HG03457 (cell line): ENCODE measurements around the gene ATP13A3.

Experiments used
- ATAC-seq: cut with Tn5 transposase; IDR thresholded peaks from one replicate; pipeline ENCODE4 v1.9.1; 2021; ENCODE audit warnings: moderate number of reproducible peaks; ENCODE audit not compliant: unreplicated experiment

ATP13A3 gene

DNA sequence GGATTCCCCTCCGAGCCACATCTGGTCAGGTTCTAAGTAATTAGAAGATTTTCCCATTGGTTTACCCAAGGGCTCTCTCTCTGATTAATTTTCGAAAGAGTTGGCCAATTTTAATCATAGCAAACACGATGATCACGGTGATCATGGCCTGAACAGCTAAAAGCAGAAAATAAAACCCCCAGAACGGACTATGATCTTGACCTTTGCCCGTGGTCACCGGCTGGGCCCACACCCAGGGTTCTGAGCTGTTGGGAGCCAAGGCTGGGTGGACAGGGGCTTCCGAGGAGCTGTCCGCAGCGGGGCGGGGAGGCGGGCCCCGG, 90.3 kb downstream of the ATP13A3 start:
- ATAC-seq, result no peak

GRCh38 chr3:194395778-194396538, 90.8 kb downstream of the ATP13A3 start:
- ATAC-seq, result no peak

GRCh38 chr3:194395212-194395611, 91.6 kb downstream of the ATP13A3 start:
- no peak for ATAC-seq

- no peak for ATAC-seq
These were observed 94.2 kb downstream of the ATP13A3 start for GRCh38 chr3:194392576-194392975.

- no peak for ATAC-seq
These were observed 96.0 kb downstream of the ATP13A3 start for GRCh38 chr3:194390835-194391234.

GRCh38 chr3:194389269-194389668, 97.5 kb downstream of the ATP13A3 start:
- no peak for ATAC-seq

- no peak for ATAC-seq
These were observed 98.8 kb downstream of the ATP13A3 start for GRCh38 chr3:194387926-194388418.

GRCh38 chr3:194387276-194387675, 99.5 kb downstream of the ATP13A3 start:
- ATAC-seq, result no peak

- no peak for ATAC-seq
These were observed 100.2 kb downstream of the ATP13A3 start for GRCh38 chr3:194386648-194387047.

DNA sequence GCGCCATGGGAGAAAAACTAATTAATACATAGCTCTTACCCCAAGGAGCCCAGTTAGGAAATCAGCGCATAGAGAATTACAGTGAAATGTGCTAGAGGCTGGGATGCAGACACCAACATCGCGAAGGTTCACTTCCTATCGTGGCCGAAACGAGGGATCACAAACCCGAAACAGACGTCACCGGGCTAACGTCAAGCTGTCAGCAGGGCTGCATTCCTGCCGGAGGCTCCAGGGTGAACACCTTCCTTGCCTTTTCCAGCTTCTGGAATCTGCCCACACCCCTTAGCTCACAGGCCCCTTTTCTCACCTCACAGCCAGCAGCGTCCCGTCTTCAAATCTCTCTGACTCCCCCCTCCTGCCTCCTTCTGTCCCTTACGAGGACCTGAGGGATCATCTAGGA, 100.7 kb downstream of the ATP13A3 start:
- no peak for ATAC-seq

DNA sequence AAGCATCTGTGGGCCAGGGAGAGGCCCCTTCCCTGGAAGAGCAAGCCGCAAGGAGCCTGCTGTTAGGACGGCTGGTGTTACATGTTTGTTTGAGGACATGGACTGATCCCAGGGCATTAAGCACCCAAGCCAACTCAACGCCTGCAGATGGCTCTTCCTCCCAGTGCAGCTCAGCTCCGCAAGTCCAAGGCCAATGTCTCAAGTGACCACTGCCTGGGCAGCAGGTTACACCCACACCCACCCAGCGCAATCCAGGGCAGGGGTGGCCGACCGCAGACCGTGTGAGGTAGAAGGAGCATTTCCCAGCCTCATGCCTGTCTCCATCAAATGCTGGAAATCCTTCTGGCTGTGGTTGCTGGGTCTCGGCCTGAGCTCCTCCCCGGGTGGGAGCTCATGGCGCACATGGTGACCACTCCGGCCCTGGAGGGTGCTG, 102.2 kb downstream of the ATP13A3 start:
- ATAC-seq, result no peak

- ATAC-seq, result no peak
These were observed 102.6 kb downstream of the ATP13A3 start for GRCh38 chr3:194384156-194384555.

GRCh38 chr3:194383276-194383940, 103.4 kb downstream of the ATP13A3 start:
- no peak for ATAC-seq

GRCh38 chr3:194382892-194383223, 103.9 kb downstream of the ATP13A3 start:
- ATAC-seq, result no peak

DNA sequence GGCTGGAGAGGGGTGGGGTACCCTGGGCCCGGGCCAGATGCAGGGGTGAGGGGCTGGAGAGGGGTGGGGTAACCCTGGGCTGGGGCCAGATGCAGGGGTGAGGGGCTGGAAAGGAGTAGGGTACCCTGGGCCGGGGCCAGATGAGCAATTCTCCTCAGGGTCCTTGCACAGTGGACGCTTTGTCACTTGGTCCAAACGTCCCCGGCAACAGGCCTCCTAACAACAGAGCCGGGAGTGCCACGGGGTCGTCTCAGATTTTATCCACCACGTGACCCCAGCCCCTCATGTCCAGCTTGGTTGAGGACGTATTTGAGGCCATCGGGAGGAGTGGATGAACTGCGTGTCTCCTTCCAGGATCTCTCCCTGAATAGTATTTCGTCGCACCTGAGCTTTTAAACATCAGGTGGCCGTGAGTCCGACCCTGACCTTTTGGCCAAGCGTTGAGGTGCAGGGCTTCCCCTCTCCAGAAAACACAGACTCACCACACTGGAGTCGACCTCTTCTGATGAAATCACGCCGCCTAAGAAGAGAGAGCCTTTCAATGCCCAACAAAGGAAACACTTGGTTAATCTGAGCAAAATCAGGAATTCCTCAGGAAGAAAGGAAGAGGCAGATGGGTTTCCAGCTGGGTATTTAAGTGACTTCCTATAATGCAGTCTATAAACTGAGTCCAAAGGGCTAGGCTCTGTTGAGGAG, 104.5 kb downstream of the ATP13A3 start:
- no peak for ATAC-seq

GRCh38 chr3:194381460-194381875, 105.3 kb downstream of the ATP13A3 start:
- ATAC-seq, result no peak

GRCh38 chr3:194380326-194380725, 106.5 kb downstream of the ATP13A3 start:
- ATAC-seq, result no peak

GRCh38 chr3:194379651-194380050, 107.2 kb downstream of the ATP13A3 start:
- ATAC-seq, result no peak

DNA sequence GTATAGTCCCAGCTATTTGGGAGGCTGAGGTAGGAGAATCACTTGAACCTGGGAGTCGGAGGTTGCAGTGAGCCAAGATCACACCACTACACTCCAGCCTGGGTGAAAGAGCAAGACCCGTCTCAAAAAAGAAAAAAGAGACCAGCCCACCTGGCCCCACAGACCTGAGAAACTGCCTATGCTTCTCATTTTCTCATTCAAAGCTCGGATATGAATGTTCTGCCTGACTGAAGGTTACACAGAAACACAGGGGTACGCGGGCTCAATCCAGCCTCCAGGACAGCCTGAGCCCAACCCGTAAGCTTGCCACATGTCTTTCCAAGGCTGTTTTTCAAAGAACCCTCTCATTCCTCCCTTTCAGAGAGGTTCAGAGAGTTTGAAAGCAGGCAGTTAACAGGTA, 107.6 kb downstream of the ATP13A3 start:
- ATAC-seq, result no peak

GRCh38 chr3:194377708-194378107, 109.1 kb downstream of the ATP13A3 start:
- ATAC-seq, result no peak

GRCh38 chr3:194376241-194376560, 110.6 kb downstream of the ATP13A3 start:
- no peak for ATAC-seq
